Measurements from ENCODE around the gene BOLA1. TPM values are rescaled to one million over a fixed set of nuclear protein-coding genes. Genes with fewer than 3 reads are reported as not detected.

Gene BOLA1
- total and polyA plus RNA-seq, 2 of the 13 experiments (the other 11 are each of a cell fraction or from before 2014, with no cell fraction given): 3.2 to 4.2 TPM

DNA sequence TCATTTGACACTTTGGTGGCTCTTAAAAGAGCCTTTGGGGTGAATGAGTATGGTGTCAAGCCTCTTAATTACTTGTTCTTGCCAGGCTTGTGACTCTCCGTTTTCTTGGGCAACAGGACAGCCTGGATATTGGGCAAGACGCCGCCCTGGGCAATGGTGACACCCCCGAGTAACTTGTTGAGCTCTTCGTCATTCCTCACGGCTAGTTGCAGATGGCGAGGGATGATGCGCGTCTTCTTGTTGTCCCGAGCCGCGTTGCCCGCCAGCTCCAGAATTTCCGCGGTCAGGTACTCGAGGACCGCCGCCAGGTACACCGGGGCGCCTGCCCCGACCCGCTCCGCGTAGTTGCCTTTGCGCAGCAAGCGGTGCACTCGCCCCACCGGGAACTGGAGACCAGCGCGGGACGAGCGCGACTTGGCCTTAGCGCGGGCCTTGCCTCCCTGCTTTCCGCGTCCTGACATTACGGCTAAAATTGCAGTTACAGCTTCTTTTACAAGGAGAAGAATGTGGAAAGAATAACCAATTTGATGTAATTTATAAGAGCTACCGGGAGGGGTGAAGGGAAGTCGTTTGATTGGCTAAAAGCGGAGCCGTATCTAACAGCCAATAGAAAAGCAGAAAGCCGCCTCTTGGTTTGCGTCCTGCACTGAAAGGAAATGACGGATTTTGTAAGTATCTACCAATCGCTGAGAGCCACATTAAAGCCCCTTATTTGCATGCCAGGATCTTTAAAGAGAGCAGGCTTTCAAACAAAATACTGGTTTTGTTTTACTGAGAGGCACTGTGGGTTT lies 11.7 kb upstream of the BOLA1 start (continued):
- TF ChIP-seq, protein P1, sequence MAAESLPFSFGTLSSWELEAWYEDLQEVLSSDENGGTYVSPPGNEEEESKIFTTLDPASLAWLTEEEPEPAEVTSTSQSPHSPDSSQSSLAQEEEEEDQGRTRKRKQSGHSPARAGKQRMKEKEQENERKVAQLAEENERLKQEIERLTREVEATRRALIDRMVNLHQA (CRISPR knock-in tag; IDR thresholded peaks at IDR 0.05): no peak
- TF ChIP-seq RAD51 (IDR thresholded peaks at IDR 0.05; ENCODE audit: borderline replicate concordance) (no peak), ZNF136 (CRISPR knock-in tag; IDR thresholded peaks at IDR 0.05; ENCODE audit: low read depth) (peak; percentile 16; the same call in 1 of the 2 replicates), CC2D1A (CRISPR knock-in tag; IDR thresholded peaks at IDR 0.05) (no peak), ZNF430 (CRISPR knock-in tag; IDR thresholded peaks at IDR 0.05) (0 out of 2 replicates have a peak, but pooled peaks have one; percentile 4), REPIN1 (CRISPR knock-in tag; IDR thresholded peaks at IDR 0.05; ENCODE audit: borderline replicate concordance, low read depth) (peak; percentile 48), PAF1 (CRISPR knock-in tag; IDR thresholded peaks at IDR 0.05) (no peak), ZNF354B (CRISPR knock-in tag; IDR thresholded peaks at IDR 0.05) (no peak), ZFP62 (CRISPR knock-in tag; IDR thresholded peaks at IDR 0.05) (no peak), ZNF737 (CRISPR knock-in tag; IDR thresholded peaks at IDR 0.05; ENCODE audit: borderline replicate concordance) (no peak)
- TF ChIP-seq, protein P2, sequence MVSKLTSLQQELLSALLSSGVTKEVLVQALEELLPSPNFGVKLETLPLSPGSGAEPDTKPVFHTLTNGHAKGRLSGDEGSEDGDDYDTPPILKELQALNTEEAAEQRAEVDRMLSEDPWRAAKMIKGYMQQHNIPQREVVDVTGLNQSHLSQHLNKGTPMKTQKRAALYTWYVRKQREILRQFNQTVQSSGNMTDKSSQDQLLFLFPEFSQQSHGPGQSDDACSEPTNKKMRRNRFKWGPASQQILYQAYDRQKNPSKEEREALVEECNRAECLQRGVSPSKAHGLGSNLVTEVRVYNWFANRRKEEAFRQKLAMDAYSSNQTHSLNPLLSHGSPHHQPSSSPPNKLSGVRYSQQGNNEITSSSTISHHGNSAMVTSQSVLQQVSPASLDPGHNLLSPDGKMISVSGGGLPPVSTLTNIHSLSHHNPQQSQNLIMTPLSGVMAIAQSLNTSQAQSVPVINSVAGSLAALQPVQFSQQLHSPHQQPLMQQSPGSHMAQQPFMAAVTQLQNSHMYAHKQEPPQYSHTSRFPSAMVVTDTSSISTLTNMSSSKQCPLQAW (CRISPR knock-in tag; IDR thresholded peaks at IDR 0.05): no peak
- TF ChIP-seq, protein P3, sequence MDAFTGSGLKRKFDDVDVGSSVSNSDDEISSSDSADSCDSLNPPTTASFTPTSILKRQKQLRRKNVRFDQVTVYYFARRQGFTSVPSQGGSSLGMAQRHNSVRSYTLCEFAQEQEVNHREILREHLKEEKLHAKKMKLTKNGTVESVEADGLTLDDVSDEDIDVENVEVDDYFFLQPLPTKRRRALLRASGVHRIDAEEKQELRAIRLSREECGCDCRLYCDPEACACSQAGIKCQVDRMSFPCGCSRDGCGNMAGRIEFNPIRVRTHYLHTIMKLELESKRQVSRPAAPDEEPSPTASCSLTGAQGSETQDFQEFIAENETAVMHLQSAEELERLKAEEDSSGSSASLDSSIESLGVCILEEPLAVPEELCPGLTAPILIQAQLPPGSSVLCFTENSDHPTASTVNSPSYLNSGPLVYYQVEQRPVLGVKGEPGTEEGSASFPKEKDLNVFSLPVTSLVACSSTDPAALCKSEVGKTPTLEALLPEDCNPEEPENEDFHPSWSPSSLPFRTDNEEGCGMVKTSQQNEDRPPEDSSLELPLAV (CRISPR knock-in tag; conservative IDR thresholded peaks at IDR 0.05; ENCODE audit: low read depth): no peak
- TF ChIP-seq, protein P4, sequence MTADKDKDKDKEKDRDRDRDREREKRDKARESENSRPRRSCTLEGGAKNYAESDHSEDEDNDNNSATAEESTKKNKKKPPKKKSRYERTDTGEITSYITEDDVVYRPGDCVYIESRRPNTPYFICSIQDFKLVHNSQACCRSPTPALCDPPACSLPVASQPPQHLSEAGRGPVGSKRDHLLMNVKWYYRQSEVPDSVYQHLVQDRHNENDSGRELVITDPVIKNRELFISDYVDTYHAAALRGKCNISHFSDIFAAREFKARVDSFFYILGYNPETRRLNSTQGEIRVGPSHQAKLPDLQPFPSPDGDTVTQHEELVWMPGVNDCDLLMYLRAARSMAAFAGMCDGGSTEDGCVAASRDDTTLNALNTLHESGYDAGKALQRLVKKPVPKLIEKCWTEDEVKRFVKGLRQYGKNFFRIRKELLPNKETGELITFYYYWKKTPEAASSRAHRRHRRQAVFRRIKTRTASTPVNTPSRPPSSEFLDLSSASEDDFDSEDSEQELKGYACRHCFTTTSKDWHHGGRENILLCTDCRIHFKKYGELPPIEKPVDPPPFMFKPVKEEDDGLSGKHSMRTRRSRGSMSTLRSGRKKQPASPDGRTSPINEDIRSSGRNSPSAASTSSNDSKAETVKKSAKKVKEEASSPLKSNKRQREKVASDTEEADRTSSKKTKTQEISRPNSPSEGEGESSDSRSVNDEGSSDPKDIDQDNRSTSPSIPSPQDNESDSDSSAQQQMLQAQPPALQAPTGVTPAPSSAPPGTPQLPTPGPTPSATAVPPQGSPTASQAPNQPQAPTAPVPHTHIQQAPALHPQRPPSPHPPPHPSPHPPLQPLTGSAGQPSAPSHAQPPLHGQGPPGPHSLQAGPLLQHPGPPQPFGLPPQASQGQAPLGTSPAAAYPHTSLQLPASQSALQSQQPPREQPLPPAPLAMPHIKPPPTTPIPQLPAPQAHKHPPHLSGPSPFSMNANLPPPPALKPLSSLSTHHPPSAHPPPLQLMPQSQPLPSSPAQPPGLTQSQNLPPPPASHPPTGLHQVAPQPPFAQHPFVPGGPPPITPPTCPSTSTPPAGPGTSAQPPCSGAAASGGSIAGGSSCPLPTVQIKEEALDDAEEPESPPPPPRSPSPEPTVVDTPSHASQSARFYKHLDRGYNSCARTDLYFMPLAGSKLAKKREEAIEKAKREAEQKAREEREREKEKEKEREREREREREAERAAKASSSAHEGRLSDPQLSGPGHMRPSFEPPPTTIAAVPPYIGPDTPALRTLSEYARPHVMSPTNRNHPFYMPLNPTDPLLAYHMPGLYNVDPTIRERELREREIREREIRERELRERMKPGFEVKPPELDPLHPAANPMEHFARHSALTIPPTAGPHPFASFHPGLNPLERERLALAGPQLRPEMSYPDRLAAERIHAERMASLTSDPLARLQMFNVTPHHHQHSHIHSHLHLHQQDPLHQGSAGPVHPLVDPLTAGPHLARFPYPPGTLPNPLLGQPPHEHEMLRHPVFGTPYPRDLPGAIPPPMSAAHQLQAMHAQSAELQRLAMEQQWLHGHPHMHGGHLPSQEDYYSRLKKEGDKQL (CRISPR knock-in tag; IDR thresholded peaks at IDR 0.05; ENCODE audit: low read depth): no peak

Data from HepG2 (cell line).